Measurements from ENCODE around the gene FXN. TPM values are rescaled to one million over a fixed set of nuclear protein-coding genes. Genes with fewer than 3 reads are reported as not detected.
"Not testable (repeated sequence)": the region's sequence is repeated elsewhere in the genome, so short reads cannot be mapped to it uniquely, and the experiment has no call there.

Gene FXN
- total RNA-seq, 1 experiment from 2014 or later, result 17.9 TPM

- no peak for DNase-seq (ENCODE audit: low spot score)
Measured at GRCh38 chr9:69070201-69070600, 34.6 kb downstream of the FXN start.

GRCh38 chr9:69071059-69071458 lies 35.5 kb downstream of the FXN start:
- DNase-seq (ENCODE audit: low spot score), result no peak

GRCh38 chr9:69073103-69073502 lies 37.6 kb downstream of the FXN start:
- no peak for DNase-seq (ENCODE audit: low spot score)

- DNase-seq (ENCODE audit: low spot score), result no peak
Measured at GRCh38 chr9:69074801-69075200, 39.2 kb downstream of the FXN start.

GRCh38 chr9:69076550-69076949 lies 41.0 kb downstream of the FXN start:
- DNase-seq (ENCODE audit: low spot score), result no peak

- DNase-seq (ENCODE audit: low spot score), result no peak
Measured at GRCh38 chr9:69078069-69078468, 42.5 kb downstream of the FXN start.

- no peak for DNase-seq (ENCODE audit: low spot score)
Measured at GRCh38 chr9:69078581-69078980, 43.0 kb downstream of the FXN start.

GRCh38 chr9:69079186-69079585 lies 43.6 kb downstream of the FXN start:
- no peak for DNase-seq (ENCODE audit: low spot score)

GRCh38 chr9:69081261-69081660 lies 45.7 kb downstream of the FXN start:
- DNase-seq (ENCODE audit: low spot score), result no peak

- no peak for DNase-seq (ENCODE audit: low spot score)
Measured at GRCh38 chr9:69083321-69083720, 47.8 kb downstream of the FXN start.

GRCh38 chr9:69085569-69086283 lies 50.2 kb downstream of the FXN start:
- no peak for DNase-seq (ENCODE audit: low spot score)

GRCh38 chr9:69086312-69086711 lies 50.8 kb downstream of the FXN start:
- no peak for DNase-seq (ENCODE audit: low spot score)

- no peak for DNase-seq (ENCODE audit: low spot score)
Measured at GRCh38 chr9:69086769-69087168, 51.2 kb downstream of the FXN start.

GRCh38 chr9:69089082-69089481 lies 53.5 kb downstream of the FXN start:
- no peak for DNase-seq (ENCODE audit: low spot score)

GRCh38 chr9:69089491-69089890 lies 53.9 kb downstream of the FXN start:
- DNase-seq (ENCODE audit: low spot score), result no peak

- DNase-seq (ENCODE audit: low spot score), result no peak
Measured at GRCh38 chr9:69090140-69090750, 54.7 kb downstream of the FXN start.

- no peak for DNase-seq (ENCODE audit: low spot score)
Measured at GRCh38 chr9:69090946-69091345, 55.4 kb downstream of the FXN start.

GRCh38 chr9:69093471-69094103 lies 58.0 kb downstream of the FXN start:
- no peak for DNase-seq (ENCODE audit: low spot score)

- DNase-seq (ENCODE audit: low spot score), result not testable (repeated sequence)
Measured at GRCh38 chr9:69094361-69095135, 59.0 kb downstream of the FXN start.

- DNase-seq (ENCODE audit: low spot score), result no peak
Measured at GRCh38 chr9:69097064-69097463, 61.5 kb downstream of the FXN start.

- no peak for DNase-seq (ENCODE audit: low spot score)
Measured at GRCh38 chr9:69097923-69098593, 62.5 kb downstream of the FXN start.

Data from H4 (cell line).